GM18870 (cell line): Measurements from ENCODE around the gene OPRM1.
"Not testable (repeated sequence)": the region's sequence is repeated elsewhere in the genome, so short reads cannot be mapped to it uniquely, and the experiment has no call there.

Source experiments
- ATAC-seq: cut with Tn5 transposase; IDR thresholded peaks from one replicate; pipeline ENCODE4 v1.9.1; 2021; ENCODE audit warnings: moderate library complexity; ENCODE audit not compliant: unreplicated experiment

OPRM1 gene

DNA sequence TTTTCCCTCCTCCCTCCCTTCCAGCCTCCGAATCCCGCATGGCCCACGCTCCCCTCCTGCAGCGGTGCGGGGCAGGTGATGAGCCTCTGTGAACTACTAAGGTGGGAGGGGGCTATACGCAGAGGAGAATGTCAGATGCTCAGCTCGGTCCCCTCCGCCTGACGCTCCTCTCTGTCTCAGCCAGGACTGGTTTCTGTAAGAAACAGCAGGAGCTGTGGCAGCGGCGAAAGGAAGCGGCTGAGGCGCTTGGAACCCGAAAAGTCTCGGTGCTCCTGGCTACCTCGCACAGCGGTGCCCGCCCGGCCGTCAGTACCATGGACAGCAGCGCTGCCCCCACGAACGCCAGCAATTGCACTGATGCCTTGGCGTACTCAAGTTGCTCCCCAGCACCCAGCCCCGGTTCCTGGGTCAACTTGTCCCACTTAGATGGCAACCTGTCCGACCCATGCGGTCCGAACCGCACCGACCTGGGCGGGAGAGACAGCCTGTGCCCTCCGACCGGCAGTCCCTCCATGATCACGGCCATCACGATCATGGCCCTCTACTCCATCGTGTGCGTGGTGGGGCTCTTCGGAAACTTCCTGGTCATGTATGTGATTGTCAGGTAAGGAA is at the start of gene OPRM1:
Gene OPRM1, plus strand, starts transcription at position 10 of the 612 bp plus-strand sequence. Its CDS starts 305 bp downstream, at position 315.
- ATAC-seq: no peak

DNA sequence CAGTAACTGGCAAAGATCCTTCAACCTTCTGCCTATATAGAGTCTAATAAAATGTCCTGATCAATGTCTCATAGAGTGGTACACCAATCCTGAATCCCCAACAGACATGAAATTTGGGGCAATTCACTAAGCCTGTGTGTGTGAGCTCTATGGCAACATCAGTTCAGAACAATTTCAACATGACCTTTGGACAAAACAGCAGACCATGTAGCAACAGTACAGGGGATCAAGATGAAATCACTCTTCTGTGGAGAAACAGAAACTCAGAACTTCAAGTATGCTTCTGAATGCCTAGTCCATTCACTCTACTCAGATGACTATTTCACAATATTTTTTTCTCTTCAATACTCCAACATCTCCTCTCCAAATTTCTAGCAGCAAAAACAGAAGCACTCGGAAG is 49.1 kb upstream of the OPRM1 start:
- no peak for ATAC-seq

DNA sequence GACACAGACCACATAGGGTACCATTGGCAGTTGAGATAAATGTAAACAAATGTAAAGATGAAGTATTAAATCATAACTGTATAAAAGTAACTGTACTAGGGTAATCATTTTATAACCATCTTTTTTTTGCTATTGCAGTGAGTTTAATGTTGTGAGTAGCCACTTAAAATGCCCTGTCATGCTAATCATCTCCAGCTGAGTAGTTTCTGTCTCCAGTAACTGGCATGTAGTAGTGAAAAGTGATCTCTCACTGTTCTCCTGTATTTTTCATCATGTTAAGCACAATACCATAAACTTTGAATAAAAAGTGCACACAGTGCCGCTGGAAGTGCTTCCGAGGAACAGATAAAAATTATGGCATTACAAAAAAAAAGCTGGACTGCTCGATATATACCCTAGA is 45.0 kb upstream of the OPRM1 start:
- no peak for ATAC-seq

DNA sequence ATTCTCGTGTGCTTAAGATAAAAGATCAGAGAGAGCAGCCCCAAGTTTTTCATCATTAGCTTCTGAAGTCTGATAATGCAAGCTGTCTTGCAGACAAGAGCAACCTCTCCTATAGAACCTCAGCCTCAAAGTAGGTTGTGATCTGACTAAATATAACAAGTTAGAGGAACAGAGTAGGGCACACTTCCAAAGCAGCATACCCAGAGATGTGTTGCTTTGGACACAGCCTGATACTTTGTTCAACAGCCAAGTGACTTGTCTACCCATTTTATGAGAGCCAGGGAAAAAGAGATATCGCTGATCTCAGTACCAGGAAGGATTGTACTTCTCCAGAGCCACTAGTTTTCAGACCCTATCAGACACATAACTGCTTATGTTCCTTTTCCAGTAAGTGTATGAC is 44.2 kb upstream of the OPRM1 start:
- ATAC-seq: no peak

DNA sequence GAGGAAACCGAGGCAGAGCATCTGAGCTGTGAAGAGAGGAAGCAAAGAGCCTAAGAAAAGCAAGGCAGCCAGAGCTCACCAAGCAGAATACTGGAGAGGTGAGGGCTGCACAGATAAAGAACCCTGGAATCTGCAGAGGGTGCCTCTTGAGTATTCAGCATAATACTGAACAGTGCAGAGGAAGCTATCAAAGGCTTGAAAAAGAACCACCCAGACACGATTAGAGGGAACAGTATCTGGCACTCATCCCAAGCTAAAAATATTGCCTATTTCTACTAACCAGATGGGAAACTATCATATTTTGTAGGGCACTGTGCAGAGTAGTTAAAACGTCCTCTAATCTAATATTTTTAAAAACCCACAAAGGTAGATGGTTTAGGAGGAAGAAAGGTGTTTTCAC is 41.8 kb upstream of the OPRM1 start:
- no peak for ATAC-seq

DNA sequence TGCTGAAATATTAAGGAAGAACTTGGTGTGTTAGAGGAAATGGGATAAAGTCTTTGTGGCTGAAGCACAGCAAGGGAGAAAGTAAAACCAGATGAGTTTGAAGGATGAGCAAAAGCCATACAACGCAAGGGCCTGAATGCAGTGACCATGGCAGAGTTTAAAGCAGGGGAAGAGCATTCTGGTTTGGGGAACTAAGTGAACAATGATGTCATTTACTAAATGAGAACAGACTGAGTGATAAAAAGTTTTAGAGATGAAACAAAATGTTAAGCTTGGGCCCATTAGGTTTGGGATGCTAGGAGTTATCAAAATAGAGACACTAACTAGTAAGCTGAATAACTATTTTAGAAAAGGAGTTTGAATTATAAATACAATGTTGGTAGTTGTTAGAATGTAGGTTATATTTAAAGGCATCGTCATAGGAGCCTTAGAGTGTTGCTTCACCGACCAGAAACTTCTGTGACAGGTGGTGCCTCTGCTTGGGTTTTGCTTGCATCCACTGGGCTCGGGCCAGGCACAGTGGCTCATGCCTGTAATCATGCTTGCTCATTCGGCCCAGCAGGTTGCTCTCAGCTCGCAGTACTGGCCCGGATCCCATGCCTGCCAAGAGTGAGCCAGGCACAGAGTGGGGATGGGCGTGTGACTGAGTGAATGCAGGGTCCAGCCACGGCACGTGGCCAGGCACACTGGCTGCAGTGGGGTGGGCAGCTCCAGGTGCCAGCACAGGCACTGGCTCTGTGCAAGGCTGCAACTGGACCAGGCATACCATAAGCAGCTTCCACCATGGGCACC is 37.4 kb upstream of the OPRM1 start:
- no peak for ATAC-seq

DNA sequence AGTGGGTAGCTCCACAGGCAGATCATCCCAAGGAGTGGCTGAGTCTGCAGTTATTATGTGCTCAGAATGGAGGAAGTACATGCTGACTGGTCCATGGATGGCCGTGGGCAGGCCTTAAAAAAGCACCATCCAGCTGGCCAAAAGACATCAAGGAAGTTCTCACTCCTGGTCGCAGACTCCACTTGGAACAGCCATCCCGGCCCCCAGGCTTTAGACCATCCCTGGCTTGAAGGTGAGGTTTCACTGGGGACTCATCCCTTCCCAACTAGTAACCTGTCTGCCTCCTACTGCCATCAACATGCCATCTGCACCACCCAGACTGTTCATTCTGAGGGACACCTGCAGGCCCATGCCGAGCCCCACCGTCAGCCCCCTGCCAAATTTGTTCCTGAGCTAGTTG is 36.1 kb upstream of the OPRM1 start:
- ATAC-seq: no peak

DNA sequence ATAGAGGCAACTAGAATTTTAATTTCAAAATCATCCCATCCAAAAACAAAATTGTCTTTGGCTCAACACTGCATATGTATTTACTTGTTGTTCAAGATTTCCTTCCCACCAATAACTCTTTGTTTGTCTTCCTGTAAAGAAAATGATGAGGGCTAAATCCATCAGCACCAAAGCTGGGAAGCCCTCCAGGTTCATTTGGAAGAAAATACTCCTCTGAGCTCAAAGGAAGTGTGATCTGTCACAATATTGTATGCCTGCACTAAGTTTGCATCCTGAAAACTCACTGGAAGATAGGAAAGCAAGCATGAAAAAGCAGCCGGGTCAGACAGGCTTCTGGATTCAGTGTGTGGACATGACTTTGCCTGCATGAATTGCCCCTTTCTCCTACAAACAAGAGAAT is 28.7 kb upstream of the OPRM1 start:
- ATAC-seq: no peak

DNA sequence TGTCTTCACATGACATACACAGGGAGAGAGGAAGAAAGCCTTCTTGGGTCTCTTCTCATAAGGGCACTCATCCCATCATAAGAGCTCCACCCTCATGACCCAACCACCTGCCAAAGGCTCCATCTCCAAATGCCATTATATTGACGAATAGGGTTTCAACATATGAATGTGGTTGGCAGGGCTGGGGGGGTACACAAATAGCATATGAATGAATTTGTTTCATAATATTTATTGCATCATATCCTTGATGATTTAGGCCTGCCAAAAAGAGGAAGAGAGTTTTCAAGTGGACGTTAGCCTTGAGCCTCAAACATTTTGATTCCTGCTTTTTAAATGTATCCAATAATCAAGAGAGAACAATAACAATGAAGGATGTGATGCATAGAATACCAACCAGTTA is 26.2 kb upstream of the OPRM1 start:
- no peak for ATAC-seq

DNA sequence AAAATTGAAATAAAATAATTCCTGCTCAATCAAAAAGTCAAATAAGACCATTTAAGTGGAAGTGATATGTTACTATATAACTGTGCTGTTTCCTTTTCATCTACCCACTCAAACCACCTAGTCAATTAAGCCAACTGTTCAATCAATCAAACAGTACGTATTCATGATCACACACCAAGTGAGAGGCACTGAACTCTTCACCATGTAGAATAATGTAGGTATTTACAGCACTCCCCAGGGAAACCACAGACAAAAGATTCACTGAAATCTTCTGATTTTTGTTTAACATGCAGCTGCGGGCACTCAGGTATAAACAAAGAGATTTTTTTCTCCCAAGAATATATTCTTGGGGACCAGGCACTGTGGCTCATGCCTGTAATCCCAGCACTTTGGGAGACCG is 21.3 kb upstream of the OPRM1 start:
- no peak for ATAC-seq

DNA sequence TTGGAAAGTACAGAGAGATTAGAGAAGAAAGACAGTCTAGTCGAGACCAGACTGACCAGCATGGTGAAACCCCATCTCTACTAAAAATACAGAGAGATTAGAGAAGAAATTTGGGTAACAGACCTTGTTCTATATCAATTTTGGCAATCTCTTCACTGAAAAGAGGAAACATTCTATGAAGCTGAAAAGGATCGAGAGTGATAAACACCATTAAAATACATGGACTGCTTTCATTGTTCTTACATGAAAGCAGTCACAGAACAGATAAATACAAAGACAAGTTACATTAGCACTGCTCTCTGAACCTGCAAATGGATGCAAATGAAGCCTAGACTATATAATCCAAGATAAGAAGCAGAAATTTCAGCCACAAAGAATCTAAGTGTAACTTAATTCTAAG is 8.4 kb upstream of the OPRM1 start:
- ATAC-seq: no peak

DNA sequence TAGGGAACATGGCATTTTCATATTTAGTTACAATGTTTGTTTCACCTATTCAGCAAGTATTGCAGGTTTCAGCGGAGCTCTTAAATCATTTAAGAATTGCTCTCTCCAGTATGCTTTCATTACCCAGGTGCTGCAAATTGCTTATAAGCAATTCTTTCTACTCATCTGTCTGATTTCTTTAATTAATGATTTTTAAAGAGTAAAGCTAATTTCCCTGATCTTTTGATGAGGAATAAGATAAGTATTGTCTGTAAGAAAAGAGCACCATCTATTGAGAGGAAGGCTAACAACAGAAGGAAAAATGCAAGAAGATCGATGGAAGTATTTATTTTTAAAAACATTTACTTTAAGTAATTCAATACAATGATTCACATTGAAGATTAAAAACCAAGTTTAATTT is 2.0 kb downstream of the OPRM1 start:
- ATAC-seq: no peak

DNA sequence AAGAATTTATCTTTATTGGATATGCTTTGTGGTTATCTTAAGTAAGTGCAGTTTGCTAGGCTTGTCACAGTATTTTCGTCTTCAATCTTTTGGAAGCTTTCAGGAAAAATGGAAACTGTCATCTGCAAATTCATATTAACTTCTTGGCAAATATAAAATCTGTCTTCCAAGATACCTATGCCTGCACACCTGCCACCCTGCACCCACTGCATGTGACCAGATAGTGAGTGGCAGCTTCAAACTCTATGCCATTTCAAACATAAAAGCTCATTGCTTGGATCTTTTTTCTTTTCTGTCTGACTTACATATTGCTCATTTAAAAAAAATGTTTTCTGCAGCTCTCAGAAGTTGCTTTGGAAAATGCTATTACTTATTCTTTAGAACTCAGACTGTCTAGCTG is 14.1 kb downstream of the OPRM1 start:
- no peak for ATAC-seq

DNA sequence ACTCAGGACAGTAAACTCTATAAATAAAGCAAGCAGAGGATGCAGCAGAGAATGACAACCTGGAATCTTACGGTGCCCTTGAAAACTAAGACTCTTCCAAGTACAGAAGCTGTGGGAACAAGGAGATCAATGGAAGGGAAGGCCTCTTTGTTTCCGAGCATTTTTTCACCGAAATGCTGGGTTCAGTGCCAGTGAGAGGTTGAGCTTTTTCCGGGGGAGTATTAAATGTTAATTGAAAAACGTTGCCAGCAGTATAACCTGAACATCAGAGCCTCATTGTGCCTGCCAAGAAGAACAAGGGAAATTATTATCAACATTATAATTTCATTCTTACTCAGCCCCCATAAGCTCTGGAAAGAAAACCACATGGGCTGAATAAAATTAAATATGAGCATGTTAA is 17.5 kb downstream of the OPRM1 start:
- no peak for ATAC-seq

DNA sequence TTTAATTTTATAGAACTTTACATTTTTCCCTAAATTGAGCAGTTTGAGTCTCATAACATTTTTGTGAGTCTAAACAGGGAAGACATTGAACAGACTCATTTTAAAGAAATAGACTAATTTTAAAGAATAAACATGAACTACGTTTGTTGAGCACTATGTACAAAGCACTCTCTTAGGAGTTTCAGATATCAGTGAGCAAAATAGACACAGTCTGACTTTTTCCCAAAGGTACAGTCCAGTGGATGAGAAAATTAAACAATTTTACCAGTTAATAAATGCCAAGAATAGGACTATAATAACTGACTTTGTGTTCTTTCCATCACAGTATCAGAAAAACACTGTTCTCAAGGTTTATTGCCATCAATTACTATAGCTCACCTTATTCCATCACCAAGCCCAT is 18.1 kb downstream of the OPRM1 start:
- no peak for ATAC-seq

DNA sequence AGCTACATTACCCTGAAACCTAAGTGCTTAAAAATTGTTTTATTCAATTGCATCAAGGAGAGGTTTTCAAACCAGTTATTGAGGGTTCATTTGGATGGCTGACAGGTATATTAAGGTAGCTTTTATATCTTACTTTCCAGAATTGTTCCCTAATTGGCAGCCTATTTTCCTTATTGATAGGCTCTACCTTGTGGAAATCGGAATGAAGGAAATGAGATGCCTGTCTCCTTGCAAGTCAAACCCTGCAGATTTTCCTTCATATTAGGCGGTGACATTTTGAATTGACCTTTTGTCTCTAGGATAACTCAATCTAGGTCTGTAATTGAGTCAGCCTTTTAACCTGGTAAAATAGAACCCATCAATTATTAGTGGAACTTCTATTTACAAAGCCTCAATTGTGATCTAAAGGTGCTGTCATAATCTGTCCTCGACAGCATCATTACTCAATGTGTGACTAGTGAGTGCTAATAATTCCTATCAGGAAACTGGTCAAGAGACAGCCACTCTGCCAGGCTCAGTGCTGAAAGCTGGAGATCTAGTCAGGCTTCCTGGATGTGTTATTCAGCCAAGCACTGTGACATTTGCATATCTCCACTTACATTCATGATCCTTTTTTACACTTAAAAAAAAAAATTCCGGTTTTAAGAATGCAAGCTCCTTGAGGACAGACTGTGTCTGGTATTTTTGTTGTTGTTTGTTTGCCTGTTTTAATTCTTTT is 20.1 kb downstream of the OPRM1 start:
- no peak for ATAC-seq

DNA sequence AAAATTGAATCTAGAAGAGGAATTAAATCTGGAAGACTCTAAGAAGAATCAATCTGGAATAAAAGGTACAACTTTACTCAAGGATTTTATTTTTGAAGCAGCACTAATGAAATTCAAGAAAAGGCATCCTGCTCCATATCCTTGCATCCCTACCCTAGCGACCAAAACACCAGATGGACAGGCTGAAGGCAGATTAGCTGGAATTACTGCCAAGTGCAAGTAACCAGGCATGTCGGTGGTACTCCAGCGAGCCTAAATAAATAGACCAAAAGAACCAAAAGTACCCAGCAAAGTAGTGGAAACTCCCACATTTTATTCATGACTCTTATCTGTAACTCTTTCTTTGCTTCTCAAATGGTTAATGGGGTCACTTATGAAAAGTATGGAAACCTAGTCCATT is 21.0 kb downstream of the OPRM1 start:
- ATAC-seq: no peak

DNA sequence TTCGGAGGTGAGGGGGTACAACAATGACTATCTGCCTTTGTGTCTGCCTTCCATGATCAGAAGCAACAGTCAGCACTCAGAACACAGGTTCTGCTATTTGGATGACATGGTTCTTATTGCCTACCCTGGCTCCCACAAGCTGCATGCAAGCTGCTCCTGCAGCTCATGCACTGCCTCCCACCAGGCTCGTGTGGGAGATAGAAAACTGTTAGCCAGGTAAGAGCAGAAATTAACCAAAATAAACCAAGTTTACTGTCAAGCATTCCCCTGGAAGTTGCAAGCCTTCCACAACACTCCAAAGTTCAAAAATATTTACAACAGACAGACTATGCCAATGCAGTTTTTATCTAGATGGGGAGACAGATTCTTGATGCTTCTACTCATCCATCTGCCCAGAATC is 31.0 kb downstream of the OPRM1 start:
- no peak for ATAC-seq

DNA sequence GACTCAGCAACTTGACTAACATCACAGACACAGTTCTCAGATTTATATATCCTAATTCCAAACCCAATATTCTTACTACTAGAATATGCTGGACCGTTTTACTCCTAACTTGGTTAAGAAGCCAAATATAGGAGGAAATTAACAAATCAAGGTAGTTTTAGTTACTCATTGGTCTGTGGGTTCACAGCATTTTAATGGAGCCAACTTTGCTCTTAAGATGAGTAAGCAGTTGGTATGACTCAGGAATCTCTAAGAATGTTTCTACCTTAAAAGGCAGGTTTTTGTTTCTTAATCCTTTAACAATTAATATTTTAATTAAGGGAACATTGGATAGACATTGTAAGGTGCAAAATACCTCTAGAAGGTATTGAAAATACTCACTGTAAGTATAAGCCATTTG is 31.6 kb downstream of the OPRM1 start:
- no peak for ATAC-seq

DNA sequence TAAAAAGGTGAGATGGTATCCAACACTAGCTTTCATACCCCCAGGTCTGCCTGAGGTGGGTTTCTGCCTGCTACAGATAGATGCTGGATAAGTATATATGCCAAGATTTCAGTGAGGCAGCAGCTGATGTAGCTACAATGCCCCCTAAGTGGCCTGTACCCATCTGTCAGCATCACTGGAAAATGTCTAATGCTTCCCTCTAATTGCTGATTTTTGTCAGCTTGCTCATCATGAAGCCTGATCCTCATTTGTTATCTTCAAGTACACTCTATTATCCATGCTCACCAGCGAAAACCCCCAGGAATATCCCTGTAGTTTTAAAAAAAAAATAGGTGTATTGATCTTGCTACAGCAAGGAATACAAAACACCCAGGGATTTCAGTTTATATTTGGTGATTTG is 32.2 kb downstream of the OPRM1 start:
- ATAC-seq: no peak

DNA sequence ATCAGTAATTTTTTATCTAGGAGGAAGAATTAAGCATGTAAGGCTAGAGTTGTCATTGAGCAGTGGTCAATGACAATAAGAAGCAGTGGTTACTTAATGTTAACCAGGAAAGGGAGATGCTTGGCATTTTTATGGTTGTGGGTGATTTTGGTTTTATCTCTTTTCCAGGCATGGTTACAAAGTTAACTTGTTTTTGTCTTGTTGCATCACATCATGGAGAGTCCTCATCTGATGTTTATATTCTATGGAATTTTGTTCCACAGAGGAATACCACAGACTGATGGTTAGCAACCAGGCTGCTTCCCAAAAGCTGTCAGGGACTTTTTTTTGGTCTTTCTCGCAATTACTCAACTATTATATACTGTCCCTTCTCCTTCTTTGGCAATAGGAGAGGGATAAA is 32.7 kb downstream of the OPRM1 start:
- no peak for ATAC-seq

DNA sequence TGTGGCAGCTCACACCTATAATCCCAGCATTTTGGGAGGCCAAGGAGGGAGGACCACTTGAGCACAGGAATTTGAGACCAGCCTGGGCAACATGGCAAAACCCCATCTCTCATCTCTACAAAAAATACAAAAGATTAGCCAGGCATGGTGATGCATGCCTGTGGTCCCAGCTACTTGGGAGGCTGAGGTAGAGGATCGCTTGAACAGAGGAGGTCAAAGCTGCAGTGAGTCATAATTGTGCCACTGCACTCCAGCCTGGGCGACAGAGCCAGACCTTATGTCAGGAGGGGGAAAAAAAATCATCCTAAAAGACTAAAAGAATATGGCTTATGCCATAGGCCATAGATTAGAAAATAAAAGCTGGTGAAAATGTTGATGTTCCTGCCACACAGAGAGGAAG is 39.6 kb downstream of the OPRM1 start:
- ATAC-seq: not testable (repeated sequence)
